Stimulated activated memory B cell treated with anti-CD40 and anti-IgM and Interleukin-4, amounts not matched to agents 10 μg/mL and 1 μg/mL and 100 μg/mL, for 72 hours (primary cell): ENCODE data around the gene DRICH1.
"Not testable (repeated sequence)": the region's sequence is repeated elsewhere in the genome, so short reads cannot be mapped to it uniquely, and the experiment has no call there.

ENCODE experiments used
- ATAC-seq: fragments of 150-1000 bp; cut with Tn5 transposase; 2 replicates; pipeline ENCODE4 v1.10.0; 2021
- H3K27ac Mint-ChIP-seq: one replicate; pipeline ENCODE4 v1.8.0; 2022; ENCODE audit warnings: mild to moderate bottlenecking, mixed read lengths
- H3K27me3 Mint-ChIP-seq: one replicate; pipeline ENCODE4 v1.8.0; 2022; ENCODE audit warnings: mixed read lengths
- H3K36me3 Mint-ChIP-seq: one replicate; pipeline ENCODE4 v1.8.0; 2022; ENCODE audit warnings: mixed read lengths
- H3K4me1 Mint-ChIP-seq: one replicate; pipeline ENCODE4 v1.8.0; 2022; ENCODE audit warnings: mixed read lengths
- H3K4me3 Mint-ChIP-seq: one replicate; pipeline ENCODE4 v1.8.0; 2022; ENCODE audit warnings: mild to moderate bottlenecking, moderate library complexity, mixed read lengths
- H3K9me3 Mint-ChIP-seq: one replicate; pipeline ENCODE4 v1.8.0; 2022; ENCODE audit warnings: mixed read lengths

Gene DRICH1

DNA sequence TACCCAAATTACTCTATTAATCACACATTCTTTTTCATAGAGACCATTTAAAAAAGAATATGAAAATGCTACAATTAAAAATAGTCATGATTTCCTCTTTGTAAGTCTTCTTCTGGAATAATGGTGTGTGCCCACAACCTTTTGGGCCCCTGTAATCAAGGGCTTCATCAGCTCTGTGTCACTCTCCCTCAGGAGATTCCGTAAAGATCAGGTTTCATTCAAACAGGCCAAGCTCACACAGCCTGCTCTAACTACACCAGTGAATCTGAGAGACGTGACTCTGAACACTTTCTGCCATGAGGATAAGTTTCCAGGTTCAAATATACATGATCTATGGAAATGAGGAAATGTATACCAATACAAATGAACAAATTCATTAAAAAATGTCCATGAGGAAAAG lies 9.5 kb downstream of the DRICH1 start:
- Mint-ChIP-seq H3K4me1 (no peaks in the 10 kb centered on the region), H3K36me3 (peaks cover 1% of the 10 kb centered on the region), H3K4me3 (no peak overlapping the region), H3K9me3 (no peaks in the 10 kb centered on the region), H3K27ac (no peak overlapping the region), H3K27me3 (no peaks in the 10 kb centered on the region)
- no peak for ATAC-seq

DNA sequence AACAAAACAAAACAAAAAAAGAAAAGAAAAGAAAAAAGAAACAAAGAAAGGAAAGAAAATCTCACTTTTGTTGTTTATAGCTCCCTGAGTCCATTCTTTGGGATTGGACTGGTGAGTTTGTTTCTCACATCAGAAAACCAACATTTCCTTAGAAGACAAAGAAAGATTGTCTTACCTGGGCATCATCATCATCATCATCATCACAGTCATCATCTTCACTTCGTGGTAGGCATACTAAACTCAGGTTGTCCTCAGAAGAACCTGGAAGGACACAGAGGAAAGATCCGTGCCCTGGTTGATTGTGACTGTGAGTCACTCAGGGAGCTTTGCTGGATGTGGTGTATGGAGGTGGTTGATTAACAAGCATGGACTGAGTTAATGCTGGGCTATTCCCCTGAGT lies 10.2 kb downstream of the DRICH1 start:
- not testable (repeated sequence) for ATAC-seq, H3K4me3 Mint-ChIP-seq, H3K4me1 Mint-ChIP-seq, H3K36me3 Mint-ChIP-seq, H3K27me3 Mint-ChIP-seq, H3K27ac Mint-ChIP-seq, H3K9me3 Mint-ChIP-seq

DNA sequence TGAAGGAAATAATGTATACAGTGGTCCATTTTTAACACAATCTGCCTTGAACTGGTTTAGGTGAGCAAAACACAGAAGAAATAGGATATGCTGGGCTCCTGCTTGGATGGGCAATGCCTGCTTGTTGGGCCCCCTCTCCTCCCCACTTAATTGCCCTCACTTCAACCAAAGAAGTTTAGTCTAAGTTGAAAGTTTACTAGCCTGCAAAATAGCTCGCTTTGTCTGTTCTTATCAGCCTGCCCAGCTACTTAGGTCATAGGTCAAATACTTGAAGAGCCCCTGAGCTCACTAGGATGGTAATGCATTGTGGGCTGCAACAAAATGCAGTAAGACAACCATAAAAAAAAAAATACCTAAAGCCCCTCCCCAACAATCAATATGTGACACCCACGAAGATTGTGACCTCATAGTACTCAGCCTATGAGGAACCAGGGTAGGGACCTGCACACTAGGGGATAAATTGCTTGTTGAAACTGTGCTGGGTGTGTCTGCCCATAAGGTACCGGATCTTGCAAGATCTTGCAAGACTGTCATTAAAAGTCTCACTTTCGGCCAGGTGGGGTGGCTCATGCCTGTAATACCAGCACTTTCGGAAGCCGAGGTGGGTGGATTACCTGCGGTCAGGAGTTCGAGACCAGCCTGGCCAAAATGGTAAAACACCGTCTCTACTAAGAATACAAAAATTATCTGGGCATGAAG lies 10.9 kb downstream of the DRICH1 start:
- ATAC-seq: no peak
- Mint-ChIP-seq H3K27me3 (no peaks in the 10 kb centered on the region), H3K4me3 (no peak overlapping the region), H3K9me3 (no peaks in the 10 kb centered on the region), H3K4me1 (no peaks in the 10 kb centered on the region), H3K36me3 (peaks cover 5% of the 10 kb centered on the region), H3K27ac (no peak overlapping the region)

DNA sequence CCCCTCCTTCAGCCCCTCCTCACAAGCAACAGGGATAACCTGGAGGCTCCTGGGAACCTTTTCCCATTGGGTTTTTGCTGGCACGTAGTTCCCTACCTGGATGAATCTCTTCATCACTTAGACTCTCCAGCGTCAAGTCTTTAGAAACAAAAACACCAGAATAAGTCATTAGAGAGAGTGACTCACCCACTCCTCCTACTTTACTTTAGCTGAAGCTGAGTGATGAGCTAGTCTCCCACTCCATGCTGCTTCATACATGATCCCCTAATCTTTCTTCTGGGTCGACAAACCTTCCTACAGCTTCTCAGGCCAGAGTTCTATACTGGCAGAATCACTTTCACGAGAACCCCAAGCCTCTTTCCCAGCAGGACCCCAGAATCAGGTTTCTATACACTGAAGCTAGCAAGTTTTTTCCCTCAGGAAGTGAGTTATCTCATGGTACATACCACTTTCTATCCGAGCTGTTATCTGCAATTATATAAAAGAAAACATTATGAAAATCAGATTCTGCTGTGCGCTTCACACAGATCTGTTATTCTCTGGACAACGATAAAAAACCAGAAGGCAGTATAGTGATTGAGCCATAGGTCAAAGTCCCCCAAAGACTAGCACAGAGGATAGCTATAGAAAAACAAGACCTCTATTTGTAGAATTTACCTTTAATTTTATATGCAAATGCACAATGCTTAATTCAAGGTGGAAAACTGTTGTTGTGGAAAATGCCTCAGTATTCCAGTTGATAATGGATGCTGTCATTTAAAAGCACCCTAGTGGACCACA lies 18.7 kb downstream of the DRICH1 start:
- no peak for ATAC-seq
- H3K27ac Mint-ChIP-seq: no peak overlapping the region
- H3K4me3 Mint-ChIP-seq: no peak overlapping the region

DNA sequence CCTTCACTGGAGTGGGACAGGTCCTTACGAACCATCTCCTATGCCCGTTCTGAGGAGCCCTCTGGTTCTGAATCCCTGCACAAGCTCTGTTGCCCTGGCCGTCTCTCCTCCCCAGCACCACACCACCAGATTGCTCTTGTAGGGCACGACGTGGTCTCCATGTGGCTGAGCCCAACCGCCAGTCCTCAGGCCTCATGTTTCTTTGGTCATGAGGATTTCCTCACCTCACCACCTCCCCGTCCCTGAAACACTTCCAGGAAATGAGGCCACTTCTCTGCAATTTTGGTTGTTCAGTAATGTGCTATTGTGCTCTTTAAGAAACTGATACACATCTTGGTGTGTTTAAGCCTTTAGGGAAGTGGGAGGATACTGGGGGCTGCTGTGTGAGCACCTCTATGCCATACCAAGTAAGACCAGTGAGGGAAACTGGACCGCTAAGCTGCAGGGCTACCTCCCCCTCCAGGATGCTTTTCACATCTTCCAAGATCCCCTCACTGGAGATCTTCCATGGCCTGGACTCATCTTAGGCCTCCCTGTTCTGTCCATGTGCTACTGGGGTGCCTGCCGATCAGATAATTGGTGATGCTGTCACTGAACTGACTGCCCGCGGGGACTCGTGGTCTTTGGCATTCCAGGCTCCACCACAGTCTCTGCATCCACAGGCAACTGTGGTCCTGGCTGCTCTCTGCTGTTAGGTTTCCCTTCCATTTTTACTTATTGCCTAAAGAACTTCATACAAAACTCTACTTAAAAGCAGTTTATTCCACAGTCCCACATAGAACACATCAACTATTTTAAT lies 21.9 kb downstream of the DRICH1 start:
- Mint-ChIP-seq H3K9me3 (no peaks in the 10 kb centered on the region), H3K27me3 (no peaks in the 10 kb centered on the region), H3K4me1 (no peaks in the 10 kb centered on the region), H3K27ac (no peak overlapping the region), H3K36me3 (no peaks in the 10 kb centered on the region), H3K4me3 (no peak overlapping the region)
- no peak for ATAC-seq

More for the DNA sequence above, 18.7 kb downstream of the DRICH1 start:
- Mint-ChIP-seq H3K27me3 (no peaks in the 10 kb centered on the region), H3K4me1 (no peaks in the 10 kb centered on the region), H3K9me3 (no peaks in the 10 kb centered on the region), H3K36me3 (peaks cover 5% of the 10 kb centered on the region)

DNA sequence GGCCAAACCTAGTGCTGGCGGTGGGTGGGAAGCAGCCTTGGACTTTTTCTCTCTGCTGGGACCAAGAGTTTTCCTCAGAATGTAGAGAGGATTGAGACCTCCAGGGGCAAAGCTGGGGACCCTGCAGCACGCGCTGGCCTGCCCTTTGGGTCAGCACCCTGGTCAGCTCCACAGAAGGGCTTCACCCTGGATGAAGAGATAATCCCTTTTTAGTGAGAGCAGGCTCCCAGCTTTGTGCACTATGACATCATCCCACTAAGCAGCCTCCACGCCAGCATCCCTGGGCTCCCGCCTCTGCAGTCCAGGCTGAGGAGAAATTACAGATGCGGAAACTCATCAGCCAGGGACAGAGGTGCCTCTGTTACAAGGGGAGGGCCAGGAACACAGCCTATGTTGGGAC lies 23.5 kb downstream of the DRICH1 start:
- no peaks in the 10 kb centered on the region for H3K4me1 Mint-ChIP-seq
- H3K9me3 Mint-ChIP-seq: no peaks in the 10 kb centered on the region
- no peak overlapping the region for H3K27ac Mint-ChIP-seq
- ATAC-seq: no peak
- H3K36me3 Mint-ChIP-seq: no peaks in the 10 kb centered on the region
- H3K4me3 Mint-ChIP-seq: no peak overlapping the region
- H3K27me3 Mint-ChIP-seq: peaks cover 12% of the 10 kb centered on the region

DNA sequence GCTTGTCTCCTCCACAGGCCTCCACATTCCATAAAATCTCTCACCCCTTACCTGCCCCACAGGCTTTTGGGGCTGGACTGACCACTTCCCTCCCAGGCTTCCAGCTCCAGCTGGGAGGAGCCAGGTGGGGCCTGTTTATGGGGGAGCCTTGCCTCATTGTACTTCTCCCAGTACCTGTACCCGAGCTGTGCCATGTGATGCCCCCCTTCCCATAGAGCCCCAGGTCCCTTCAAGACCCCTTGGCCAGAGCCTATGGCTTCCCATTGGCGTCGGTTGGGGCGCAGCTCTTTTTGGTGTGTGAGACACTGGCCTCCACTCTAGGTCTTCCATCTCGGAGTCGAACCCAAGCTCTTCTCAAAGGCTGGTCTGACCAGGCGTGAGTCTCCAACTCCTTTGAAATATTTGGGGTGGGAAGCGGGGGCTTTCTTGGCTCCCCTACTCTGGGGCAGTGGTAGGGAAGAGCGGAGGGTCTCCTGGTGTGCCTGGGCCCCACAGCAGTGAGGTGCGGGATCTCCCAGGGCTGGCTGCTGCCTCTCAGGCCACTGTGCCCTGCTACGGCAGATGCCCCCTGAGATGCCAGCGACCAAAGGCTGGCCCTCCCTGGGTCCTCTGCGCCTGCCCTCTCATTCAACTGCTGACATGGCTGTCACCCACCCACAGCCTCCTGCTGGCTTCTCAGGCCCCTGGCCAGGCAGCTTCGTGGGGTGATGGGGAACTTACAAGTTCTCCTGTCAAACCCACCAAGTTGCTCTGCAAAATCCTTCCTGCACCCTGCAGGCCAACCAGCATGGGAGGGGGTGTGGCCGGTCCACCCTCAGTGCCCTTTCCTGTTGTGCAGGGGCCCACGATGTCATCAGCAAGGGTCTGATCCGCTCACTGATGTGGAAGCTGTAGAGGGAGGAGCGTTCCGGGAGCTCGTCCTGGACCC lies 25.7 kb downstream of the DRICH1 start:
- Mint-ChIP-seq H3K27ac (no peak overlapping the region), H3K27me3 (peaks cover 21% of the 10 kb centered on the region), H3K4me1 (no peaks in the 10 kb centered on the region), H3K4me3 (no peak overlapping the region), H3K36me3 (no peaks in the 10 kb centered on the region), H3K9me3 (no peaks in the 10 kb centered on the region)
- no peak for ATAC-seq

DNA sequence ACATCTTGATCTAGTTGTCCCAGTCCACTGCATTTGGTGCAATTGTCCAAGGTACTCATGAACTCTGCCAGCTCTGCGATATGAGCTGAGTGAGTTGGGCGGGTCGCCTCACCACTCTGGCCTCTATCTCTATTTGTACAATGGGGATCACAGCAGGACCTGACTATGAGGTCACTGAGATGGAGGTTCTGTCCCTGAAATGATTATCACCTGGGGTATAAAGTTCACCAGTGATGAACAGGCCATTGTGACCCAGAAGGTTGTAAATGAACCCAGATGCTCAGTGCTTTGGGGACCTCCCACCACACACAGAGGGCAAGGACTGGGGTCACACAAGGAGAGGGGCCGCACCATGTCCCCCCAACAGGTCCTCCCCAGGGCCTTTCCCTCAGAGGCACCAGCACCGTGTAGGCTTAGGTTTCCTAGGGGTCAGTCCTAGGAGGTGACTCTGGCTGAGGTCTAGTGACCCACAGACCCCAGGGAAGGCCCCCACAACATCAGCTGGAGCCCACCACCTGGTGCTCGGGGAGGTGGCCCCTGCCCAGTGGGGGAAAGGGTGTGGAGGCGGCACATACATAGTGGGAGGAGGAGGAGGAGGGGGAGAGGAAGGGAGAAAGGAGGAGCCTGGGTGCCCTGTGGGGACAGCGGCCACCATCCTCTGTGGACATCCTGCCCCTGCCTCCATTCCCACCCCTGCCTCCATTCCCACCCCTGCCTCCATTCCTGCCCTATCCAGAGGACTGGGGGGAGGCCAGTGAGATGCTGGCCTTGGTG lies 27.0 kb downstream of the DRICH1 start:
- no peaks in the 10 kb centered on the region for H3K4me1 Mint-ChIP-seq
- ATAC-seq: no peak
- H3K36me3 Mint-ChIP-seq: no peaks in the 10 kb centered on the region
- no peak overlapping the region for H3K27ac Mint-ChIP-seq
- H3K9me3 Mint-ChIP-seq: no peaks in the 10 kb centered on the region
- peaks cover 21% of the 10 kb centered on the region for H3K27me3 Mint-ChIP-seq
- no peak overlapping the region for H3K4me3 Mint-ChIP-seq

DNA sequence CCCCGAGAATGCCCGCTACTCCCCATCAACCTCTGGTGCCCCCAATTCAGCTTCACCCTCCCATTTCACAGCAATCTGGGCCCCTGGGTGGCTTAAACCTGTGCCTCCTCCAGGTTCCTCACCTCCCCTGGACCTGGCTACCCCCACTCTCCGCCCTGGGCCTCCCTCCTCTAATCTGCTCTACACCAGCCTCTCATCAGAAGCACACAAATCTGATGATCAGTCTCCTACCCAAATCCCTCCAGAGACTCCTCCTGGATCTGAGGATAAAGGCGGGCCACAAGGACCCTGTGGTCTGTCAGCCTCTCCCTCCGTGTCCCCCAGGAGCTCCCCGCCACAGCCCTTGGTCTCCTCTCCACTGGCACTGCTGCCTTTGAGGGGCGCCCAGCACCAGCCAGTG lies 28.9 kb downstream of the DRICH1 start:
- Mint-ChIP-seq H3K9me3 (no peaks in the 10 kb centered on the region), H3K27me3 (peaks cover 21% of the 10 kb centered on the region), H3K36me3 (no peaks in the 10 kb centered on the region), H3K4me3 (no peak overlapping the region), H3K27ac (no peak overlapping the region), H3K4me1 (no peaks in the 10 kb centered on the region)
- no peak for ATAC-seq

DNA sequence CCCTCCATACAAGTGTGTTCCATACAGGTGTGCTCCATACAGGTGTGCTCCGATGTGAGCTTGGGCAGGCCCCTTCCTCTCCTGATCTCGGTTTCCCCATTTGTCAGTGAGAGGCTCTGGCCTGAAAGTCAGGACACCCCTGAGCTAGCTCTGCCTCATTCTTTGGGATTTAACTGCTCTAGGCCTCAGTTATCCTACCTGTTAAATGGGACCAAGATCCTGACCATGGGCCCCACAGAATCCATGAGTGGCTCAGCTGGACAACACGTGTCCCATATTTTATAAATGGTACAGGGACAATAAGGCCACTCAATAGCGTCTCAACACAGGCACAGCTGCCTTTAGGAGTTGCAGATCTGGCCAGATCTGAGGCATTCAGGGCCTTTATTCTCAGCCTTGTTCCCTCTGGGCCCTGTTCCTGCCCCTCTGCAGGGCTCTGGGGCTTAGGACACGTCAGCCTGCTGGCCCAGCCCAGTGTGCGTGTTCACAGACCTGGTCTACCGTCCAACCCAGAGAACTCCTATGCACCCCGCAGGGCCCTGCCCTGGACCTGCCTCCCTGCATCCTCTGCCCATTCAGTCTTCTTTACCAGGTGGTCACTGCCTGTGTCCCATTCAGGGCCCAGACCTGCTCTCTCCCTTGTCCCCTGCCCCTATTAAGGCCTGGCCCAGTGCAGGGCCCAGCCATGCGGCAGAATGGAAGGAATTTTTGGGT lies 33.2 kb downstream of the DRICH1 start:
- Mint-ChIP-seq H3K27ac (no peak overlapping the region), H3K4me3 (no peak overlapping the region), H3K4me1 (peaks cover 9% of the 10 kb centered on the region), H3K27me3 (peaks cover 12% of the 10 kb centered on the region), H3K9me3 (no peaks in the 10 kb centered on the region), H3K36me3 (no peaks in the 10 kb centered on the region)
- ATAC-seq: no peak

DNA sequence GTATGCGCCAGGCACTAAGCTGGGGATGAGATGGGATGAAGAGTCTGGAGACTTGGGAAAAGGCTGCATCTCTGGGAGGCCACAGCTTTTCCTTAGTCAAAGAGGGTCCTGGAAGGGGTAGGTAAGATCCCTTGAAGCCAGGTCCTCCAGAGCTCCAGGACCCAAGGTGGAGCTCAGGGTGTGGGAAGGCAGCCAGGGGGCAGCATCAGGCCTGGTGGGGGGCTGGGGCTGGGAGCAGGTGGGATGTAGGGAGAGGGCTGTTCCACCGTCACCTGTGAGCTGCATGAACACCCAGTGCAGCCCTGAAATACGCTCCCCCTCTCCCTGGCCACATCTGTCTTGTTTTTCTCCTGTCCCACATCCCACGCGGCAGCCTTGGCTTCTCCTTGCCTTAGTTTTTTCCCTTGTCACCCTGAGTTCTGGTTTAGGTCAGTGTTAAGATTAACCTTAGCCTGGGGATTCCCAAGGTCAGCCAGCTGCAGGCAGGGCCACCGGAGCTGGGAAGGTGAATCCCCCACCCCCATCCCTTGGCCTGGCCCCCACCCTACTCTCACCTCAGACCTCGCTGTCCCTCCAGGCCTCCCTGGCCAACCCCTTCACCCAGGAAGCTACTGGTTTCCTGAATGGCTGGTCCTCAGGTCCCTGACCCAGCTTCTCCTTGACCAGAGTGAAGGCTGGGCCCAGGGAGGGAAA lies 34.4 kb downstream of the DRICH1 start:
- H3K36me3 Mint-ChIP-seq, H3K4me3 Mint-ChIP-seq, H3K4me1 Mint-ChIP-seq, H3K27ac Mint-ChIP-seq, H3K9me3 Mint-ChIP-seq, H3K27me3 Mint-ChIP-seq: not testable (repeated sequence)
- ATAC-seq: peak; percentile 42

DNA sequence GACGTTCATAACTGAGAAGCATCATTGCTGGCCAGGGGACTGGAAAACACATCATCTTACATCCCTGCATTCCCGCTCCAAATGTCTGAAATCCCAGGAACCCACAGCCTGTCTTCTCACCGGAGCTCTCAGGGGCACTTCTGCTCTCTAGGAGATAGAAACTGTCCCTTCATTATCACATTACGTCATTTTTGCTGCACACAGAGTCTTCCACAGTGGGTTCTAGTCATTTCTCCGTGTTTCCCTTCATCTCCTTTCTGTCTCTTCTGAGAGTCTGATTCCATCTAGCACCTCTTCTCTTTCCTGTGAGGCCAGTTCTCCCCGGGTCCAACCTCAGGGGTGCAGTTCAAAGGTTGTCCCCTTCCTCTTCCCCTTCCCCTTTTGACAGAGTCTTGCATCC lies 36.2 kb downstream of the DRICH1 start:
- not testable (repeated sequence) for H3K36me3 Mint-ChIP-seq, ATAC-seq, H3K27ac Mint-ChIP-seq, H3K9me3 Mint-ChIP-seq, H3K4me3 Mint-ChIP-seq
- Mint-ChIP-seq H3K4me1 (peaks cover 14% of the 10 kb centered on the region), H3K27me3 (peaks cover 20% of the 10 kb centered on the region)

DNA sequence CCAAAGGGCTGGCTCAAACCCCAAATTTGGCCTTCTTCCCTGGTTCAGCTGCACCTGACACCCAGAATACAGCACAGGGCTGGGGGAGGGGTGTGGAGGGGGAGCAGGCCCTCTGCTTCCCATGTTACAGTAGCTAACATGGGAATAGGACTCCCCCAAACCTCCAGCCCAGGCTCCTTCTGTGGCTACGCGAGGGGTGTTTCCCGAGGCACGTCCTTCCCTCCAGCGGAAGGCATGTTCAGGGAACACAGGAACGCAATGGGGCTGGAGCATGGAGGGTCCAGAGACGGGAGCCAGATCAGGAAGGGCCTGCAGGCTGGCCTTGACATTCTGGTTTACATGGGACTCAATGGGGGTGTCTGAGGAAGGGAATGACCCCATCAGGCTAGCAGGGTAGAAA lies 40.3 kb downstream of the DRICH1 start:
- Mint-ChIP-seq H3K36me3 (no peaks in the 10 kb centered on the region), H3K27ac (no peak overlapping the region), H3K4me1 (peaks cover 14% of the 10 kb centered on the region), H3K9me3 (no peaks in the 10 kb centered on the region), H3K27me3 (peaks cover 28% of the 10 kb centered on the region), H3K4me3 (no peak overlapping the region)
- ATAC-seq: no peak
